ENCODE data around the gene PNPLA2.

DNA sequence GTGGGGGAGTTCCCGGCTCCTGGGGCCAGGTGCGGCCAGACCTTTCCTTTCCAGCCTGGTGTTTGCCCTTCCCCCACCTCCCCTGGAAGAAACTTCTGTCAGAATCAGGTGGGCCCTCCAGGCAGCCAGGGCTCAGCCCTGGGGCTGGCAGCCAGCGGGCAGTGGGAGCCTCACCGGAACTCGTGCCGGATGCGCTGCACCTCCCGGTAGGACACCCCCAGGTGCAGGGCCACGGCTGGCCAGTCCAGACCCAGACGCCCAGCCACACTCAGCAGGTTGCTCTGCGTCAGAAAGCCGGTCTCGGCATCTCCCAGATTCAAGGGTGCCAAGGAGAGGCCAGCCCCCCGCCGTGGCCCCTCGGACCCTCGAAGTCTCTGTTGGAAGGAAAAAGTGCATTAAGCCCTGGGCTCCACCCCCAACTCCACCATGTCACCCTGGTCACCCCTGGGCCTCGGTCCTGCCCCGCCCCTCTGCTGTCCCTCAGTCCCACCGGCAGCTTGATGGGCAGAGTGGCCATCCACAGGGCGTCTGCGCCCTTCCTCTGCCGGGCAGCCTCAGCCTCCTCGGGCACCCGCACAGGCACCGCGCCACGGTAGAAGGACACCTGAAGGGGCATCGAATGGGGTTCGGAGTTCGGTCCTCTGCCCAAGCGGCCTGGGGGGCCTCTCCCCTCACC is 18.9 kb upstream of the PNPLA2 start:
- TF ChIP-seq, protein P1, sequence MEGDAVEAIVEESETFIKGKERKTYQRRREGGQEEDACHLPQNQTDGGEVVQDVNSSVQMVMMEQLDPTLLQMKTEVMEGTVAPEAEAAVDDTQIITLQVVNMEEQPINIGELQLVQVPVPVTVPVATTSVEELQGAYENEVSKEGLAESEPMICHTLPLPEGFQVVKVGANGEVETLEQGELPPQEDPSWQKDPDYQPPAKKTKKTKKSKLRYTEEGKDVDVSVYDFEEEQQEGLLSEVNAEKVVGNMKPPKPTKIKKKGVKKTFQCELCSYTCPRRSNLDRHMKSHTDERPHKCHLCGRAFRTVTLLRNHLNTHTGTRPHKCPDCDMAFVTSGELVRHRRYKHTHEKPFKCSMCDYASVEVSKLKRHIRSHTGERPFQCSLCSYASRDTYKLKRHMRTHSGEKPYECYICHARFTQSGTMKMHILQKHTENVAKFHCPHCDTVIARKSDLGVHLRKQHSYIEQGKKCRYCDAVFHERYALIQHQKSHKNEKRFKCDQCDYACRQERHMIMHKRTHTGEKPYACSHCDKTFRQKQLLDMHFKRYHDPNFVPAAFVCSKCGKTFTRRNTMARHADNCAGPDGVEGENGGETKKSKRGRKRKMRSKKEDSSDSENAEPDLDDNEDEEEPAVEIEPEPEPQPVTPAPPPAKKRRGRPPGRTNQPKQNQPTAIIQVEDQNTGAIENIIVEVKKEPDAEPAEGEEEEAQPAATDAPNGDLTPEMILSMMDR (conservative IDR thresholded peaks at IDR 0.05 in 1 of 2, IDR thresholded peaks at IDR 0.05 in 1 of 2; ENCODE audit: extremely low read depth in 1 of 2, insufficient read depth in 1 of 2, low read depth in 1 of 2, low read length in 2 of 2): no peak
- no peak for TF ChIP-seq EZH2 (IDR thresholded peaks at IDR 0.05; ENCODE audit: borderline replicate concordance, low read length)

All from mammary epithelial cell (primary cell).